ENCODE data around the gene ZNF493.

DNA sequence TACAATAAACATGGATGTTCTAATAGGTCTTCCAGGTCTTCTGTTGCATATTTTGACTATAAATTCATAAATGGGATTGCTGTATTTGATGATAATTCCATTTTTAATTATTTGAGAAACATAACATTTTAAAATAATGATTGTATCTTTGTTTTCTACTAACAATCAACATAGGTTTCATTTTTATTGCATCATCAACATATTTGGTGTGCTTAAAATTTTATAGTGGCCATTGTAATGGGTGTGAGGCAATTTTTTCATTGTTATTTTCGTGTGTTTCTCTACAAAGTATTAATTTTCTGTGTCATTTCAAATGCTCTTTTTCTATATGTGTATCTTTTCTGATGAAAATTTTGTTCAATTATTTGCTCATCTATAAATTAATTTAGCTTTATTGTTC lies 13.2 kb downstream of the ZNF493 start:
- no peak for TF ChIP-seq POLR2AphosphoS5 (IDR thresholded peaks at IDR 0.05; ENCODE audit: low read depth, low read length)
- no peak for TF ChIP-seq POLR2A (IDR thresholded peaks at IDR 0.05; ENCODE audit: low read depth, low read length)
